ENCODE data around the gene GULP1.

The GULP1 gene

GRCh38 chr2:188416367-188416766, 124.7 kb downstream of the GULP1 start:
- no peak for DNase-seq (ENCODE audit: low read depth)

- DNase-seq (ENCODE audit: low read depth): no peak
These were observed 131.1 kb downstream of the GULP1 start for GRCh38 chr2:188422726-188423125.

GRCh38 chr2:188425266-188425665, 133.6 kb downstream of the GULP1 start:
- DNase-seq (ENCODE audit: low read depth): peak; percentile 63

- no peak for DNase-seq (ENCODE audit: low read depth)
These were observed 134.4 kb downstream of the GULP1 start for GRCh38 chr2:188426121-188426520.

GRCh38 chr2:188430705-188431104, 139.0 kb downstream of the GULP1 start:
- no peak for DNase-seq (ENCODE audit: low read depth)

- DNase-seq (ENCODE audit: low read depth): no peak
These were observed 142.3 kb downstream of the GULP1 start for GRCh38 chr2:188434018-188434417.

- DNase-seq (ENCODE audit: low read depth): no peak
These were observed 143.4 kb downstream of the GULP1 start for GRCh38 chr2:188435115-188435514.

- no peak for DNase-seq (ENCODE audit: low read depth)
These were observed 145.9 kb downstream of the GULP1 start for GRCh38 chr2:188437537-188437936.

GRCh38 chr2:188439986-188440385, 148.3 kb downstream of the GULP1 start:
- DNase-seq (ENCODE audit: low read depth): no peak

GRCh38 chr2:188440849-188441248, 149.2 kb downstream of the GULP1 start:
- DNase-seq (ENCODE audit: low read depth): no peak

- DNase-seq (ENCODE audit: low read depth): no peak
These were observed 149.7 kb downstream of the GULP1 start for GRCh38 chr2:188441288-188441947.

- DNase-seq (ENCODE audit: low read depth): no peak
These were observed 151.5 kb downstream of the GULP1 start for GRCh38 chr2:188443207-188443606.

- DNase-seq (ENCODE audit: low read depth): peak; percentile 15
These were observed 152.6 kb downstream of the GULP1 start for GRCh38 chr2:188444106-188444835.

- DNase-seq (ENCODE audit: low read depth): no peak
These were observed 157.9 kb downstream of the GULP1 start for GRCh38 chr2:188449561-188449960.

- DNase-seq (ENCODE audit: low read depth): no peak
These were observed 158.3 kb downstream of the GULP1 start for GRCh38 chr2:188449971-188450370.

GRCh38 chr2:188450732-188451483, 159.2 kb downstream of the GULP1 start:
- peak; percentile 44 for DNase-seq (ENCODE audit: low read depth)

- DNase-seq (ENCODE audit: low read depth): peak; percentile 17
These were observed 160.4 kb downstream of the GULP1 start for GRCh38 chr2:188452084-188452483.

GRCh38 chr2:188456114-188456909, 164.6 kb downstream of the GULP1 start:
- DNase-seq (ENCODE audit: low read depth): no peak

GRCh38 chr2:188459061-188459460, 167.4 kb downstream of the GULP1 start:
- no peak for DNase-seq (ENCODE audit: low read depth)

GRCh38 chr2:188466078-188466477, 174.4 kb downstream of the GULP1 start:
- peak; percentile 23 for DNase-seq (ENCODE audit: low read depth)

GRCh38 chr2:188466761-188467160, 175.1 kb downstream of the GULP1 start:
- DNase-seq (ENCODE audit: low read depth): no peak

GRCh38 chr2:188471166-188471565, 179.5 kb downstream of the GULP1 start:
- no peak for DNase-seq (ENCODE audit: low read depth)
